ENCODE results near the gene ARHGDIB.

Gene ARHGDIB

DNA sequence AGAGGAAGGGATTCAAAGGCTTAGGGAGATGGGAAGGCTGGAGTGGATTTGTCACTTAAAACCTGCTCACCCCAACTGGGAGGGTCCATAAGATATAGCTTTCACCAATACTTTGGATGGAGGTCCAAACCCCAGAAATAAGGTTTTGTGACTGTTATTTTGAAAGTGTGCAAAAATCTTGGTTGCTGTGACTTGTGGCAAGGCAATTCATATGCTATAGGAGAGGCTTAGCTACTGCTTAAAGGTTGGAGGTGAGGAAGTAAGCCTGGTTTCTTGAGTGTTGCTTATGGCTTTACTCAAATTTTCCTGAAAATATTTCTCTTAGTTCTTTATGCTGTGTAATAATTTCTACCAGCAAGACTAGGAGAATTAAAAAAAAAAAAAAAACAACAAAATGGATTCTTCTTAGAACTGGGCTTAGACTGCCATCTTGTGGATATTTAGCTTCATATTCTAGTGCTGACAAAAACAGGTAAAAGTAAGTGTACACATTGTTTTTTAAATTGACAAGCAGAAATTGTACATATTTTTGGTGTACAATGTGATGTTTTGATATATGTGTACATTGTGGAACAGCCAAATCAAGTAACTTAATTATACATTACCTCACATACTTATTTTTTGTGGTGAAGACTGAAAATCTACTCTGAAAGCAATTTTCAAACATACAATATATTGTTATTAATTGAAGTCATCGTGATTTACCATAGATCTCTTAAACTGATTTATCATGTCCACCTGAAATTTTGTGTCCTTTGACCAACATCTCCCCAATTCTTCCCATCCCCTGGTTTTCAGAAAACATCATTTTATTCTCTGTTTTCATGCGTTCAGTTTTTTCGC lies 34.4 kb upstream of the ARHGDIB start:
- no peaks in the 10 kb centered on the region for H3K36me3 ChIP-seq (ENCODE audit: control insufficient read depth in 2 of 2, insufficient read depth in 2 of 2, low read length in 2 of 2)
- H3K9ac ChIP-seq (ENCODE audit: low read length in 2 of 2): no peak overlapping the region
- no peak overlapping the region for H3K27ac ChIP-seq (ENCODE audit: low read length)
- peaks cover 7% of the 10 kb centered on the region for H3K4me1 ChIP-seq (ENCODE audit: control insufficient read depth, insufficient read depth, low read length)
- no peaks in the 10 kb centered on the region for H3K9me3 ChIP-seq (ENCODE audit: control insufficient read depth in 2 of 2, low read length in 2 of 2)
- no peak overlapping the region for H3K4me3 ChIP-seq (ENCODE audit: low read length in 2 of 2)
- no peaks in the 10 kb centered on the region for H3K27me3 ChIP-seq (ENCODE audit: control insufficient read depth in 1 of 2, insufficient read depth in 2 of 2, low read length in 2 of 2)

DNA sequence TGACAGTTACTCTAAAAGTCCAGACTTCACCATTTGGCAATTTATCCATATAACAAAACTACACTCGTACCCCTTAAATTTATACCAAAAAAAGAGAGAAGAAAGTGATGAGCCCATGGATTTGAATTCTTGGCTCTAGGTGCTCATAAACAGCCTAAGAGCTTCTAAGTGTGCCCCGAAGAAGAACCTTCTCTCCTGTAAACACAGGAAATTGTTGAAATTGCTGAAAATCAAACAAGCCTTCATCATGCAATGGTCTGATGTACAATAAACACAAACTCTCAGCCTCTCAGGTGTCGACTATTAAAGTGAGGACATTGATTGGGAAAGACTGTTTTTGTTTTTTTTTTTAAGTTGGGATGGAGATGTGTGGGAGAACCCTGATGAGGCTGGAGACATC lies 33.2 kb upstream of the ARHGDIB start:
- Histone ChIP-seq H3K9me3 (ENCODE audit: control insufficient read depth in 2 of 2, low read length in 2 of 2) (no peaks in the 10 kb centered on the region), H3K36me3 (ENCODE audit: control insufficient read depth in 2 of 2, insufficient read depth in 2 of 2, low read length in 2 of 2) (no peaks in the 10 kb centered on the region), H3K27ac (ENCODE audit: low read length) (no peak overlapping the region), H3K4me3 (ENCODE audit: low read length in 2 of 2) (no peak overlapping the region), H3K9ac (ENCODE audit: low read length in 2 of 2) (no peak overlapping the region), H3K27me3 (ENCODE audit: control insufficient read depth in 1 of 2, insufficient read depth in 2 of 2, low read length in 2 of 2) (no peaks in the 10 kb centered on the region), H3K4me1 (ENCODE audit: control insufficient read depth, insufficient read depth, low read length) (peaks cover 7% of the 10 kb centered on the region)

DNA sequence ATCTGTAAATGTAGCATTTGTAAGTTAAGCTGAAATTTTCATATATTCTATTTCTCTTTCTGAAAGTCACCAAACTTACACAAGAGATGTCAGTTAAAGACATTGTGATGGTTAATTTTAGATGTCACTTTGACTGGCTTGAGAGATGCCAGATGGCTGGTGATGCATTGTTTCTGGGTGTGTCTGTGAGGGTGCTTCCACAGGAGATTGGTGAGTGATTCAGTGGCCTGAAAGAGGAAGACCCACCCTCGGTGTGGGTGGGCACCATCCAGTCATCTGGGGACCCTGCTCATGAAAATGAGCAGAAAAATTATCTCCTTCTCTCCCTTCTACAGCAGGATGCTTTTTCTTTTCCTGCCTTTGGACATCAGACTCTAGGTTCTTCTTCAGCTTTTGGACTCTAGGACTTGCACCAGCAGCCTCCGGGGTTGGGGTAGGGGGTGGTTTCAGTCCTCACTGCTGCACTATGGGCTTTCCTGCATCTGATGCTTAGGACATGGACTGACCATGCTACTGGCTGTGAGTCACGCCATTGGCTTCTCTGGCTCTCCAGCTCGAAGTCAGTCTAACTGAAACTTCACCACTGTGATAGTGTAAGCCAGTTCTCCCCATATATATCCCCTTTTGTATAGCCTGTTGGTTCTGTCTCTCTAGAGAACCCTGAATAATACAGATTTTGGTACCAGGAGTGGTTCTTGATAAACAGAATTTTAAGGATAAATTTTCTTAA lies 32.3 kb upstream of the ARHGDIB start:
- H3K36me3 ChIP-seq (ENCODE audit: control insufficient read depth in 2 of 2, insufficient read depth in 2 of 2, low read length in 2 of 2): no peaks in the 10 kb centered on the region
- H3K27me3 ChIP-seq (ENCODE audit: control insufficient read depth in 1 of 2, insufficient read depth in 2 of 2, low read length in 2 of 2): no peaks in the 10 kb centered on the region
- no peaks in the 10 kb centered on the region for H3K9me3 ChIP-seq (ENCODE audit: control insufficient read depth in 2 of 2, low read length in 2 of 2)
- peaks cover 2% of the 10 kb centered on the region for H3K4me1 ChIP-seq (ENCODE audit: control insufficient read depth, insufficient read depth, low read length)
- H3K27ac ChIP-seq (ENCODE audit: low read length): no peak overlapping the region
- H3K4me3 ChIP-seq (ENCODE audit: low read length in 2 of 2): no peak overlapping the region
- no peak overlapping the region for H3K9ac ChIP-seq (ENCODE audit: low read length in 2 of 2)

DNA sequence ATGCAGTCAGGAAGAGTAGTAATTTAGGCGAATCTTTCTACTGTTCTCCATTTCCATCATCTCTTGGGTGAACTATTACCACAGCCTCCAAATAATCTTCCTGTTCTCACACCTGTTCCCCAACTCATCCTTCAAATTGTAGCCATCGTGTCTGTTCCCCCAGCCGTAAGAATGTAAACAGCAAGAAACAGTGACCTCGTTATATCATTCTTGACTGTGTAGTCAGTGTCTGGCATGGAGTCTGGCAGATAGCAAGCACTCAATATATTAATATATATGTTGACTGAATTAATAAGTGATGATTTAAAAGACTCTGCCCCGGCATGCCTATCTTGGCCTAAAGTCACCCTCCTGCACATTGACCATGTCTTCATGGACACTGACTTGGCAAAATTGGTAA lies 31.7 kb upstream of the ARHGDIB start:
- no peak overlapping the region for H3K9ac ChIP-seq (ENCODE audit: low read length in 2 of 2)
- no peak overlapping the region for H3K4me3 ChIP-seq (ENCODE audit: low read length in 2 of 2)
- no peaks in the 10 kb centered on the region for H3K27me3 ChIP-seq (ENCODE audit: control insufficient read depth in 1 of 2, insufficient read depth in 2 of 2, low read length in 2 of 2)
- H3K27ac ChIP-seq (ENCODE audit: low read length): no peak overlapping the region
- H3K4me1 ChIP-seq (ENCODE audit: control insufficient read depth, insufficient read depth, low read length): no peaks in the 10 kb centered on the region
- no peaks in the 10 kb centered on the region for H3K36me3 ChIP-seq (ENCODE audit: control insufficient read depth in 2 of 2, insufficient read depth in 2 of 2, low read length in 2 of 2)
- no peaks in the 10 kb centered on the region for H3K9me3 ChIP-seq (ENCODE audit: control insufficient read depth in 2 of 2, low read length in 2 of 2)

DNA sequence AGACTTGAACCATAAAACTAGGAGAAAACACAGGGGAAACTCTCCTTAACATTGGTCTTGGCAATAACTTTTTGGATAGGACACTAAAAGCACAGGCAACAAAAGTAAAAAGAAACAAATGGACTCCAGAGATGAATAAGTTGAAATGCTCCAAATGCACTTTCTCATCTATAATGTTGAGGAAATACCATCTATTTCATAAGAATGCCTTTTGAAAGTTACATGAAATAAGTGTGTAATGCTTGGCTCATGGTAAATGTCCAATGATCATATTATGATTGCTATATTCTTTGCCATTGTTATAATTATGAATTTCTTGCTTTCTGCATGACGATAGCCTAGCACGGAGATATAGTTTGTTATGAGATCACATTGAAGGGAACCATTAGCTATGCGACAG lies 31.3 kb upstream of the ARHGDIB start:
- Histone ChIP-seq H3K27ac (ENCODE audit: low read length) (no peak overlapping the region), H3K9me3 (ENCODE audit: control insufficient read depth in 2 of 2, low read length in 2 of 2) (no peaks in the 10 kb centered on the region), H3K36me3 (ENCODE audit: control insufficient read depth in 2 of 2, insufficient read depth in 2 of 2, low read length in 2 of 2) (no peaks in the 10 kb centered on the region), H3K4me1 (ENCODE audit: control insufficient read depth, insufficient read depth, low read length) (no peaks in the 10 kb centered on the region), H3K9ac (ENCODE audit: low read length in 2 of 2) (no peak overlapping the region), H3K27me3 (ENCODE audit: control insufficient read depth in 1 of 2, insufficient read depth in 2 of 2, low read length in 2 of 2) (no peaks in the 10 kb centered on the region), H3K4me3 (ENCODE audit: low read length in 2 of 2) (no peak overlapping the region)

DNA sequence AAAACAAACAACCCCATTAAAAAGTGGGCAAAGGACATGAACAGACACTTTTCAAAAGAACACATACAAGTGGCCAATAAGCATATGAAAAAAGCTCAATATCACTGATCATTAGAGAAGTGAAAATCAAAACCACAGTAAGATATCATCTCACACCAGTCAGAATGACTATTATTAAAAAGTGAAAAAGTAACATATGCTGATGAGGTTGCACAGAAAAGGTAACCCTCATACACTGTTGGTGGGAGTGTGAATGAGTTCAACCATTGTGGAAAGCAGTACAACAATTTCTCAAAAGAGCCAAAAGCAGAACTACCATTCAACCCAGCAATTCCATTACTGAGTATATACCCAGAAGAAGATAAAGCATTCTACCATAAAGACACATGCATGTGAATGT lies 29.7 kb upstream of the ARHGDIB start:
- no peak overlapping the region for H3K9ac ChIP-seq (ENCODE audit: low read length in 2 of 2)
- H3K9me3 ChIP-seq (ENCODE audit: control insufficient read depth in 2 of 2, low read length in 2 of 2): no peaks in the 10 kb centered on the region
- no peak overlapping the region for H3K27ac ChIP-seq (ENCODE audit: low read length)
- no peaks in the 10 kb centered on the region for H3K27me3 ChIP-seq (ENCODE audit: control insufficient read depth in 1 of 2, insufficient read depth in 2 of 2, low read length in 2 of 2)
- no peaks in the 10 kb centered on the region for H3K4me1 ChIP-seq (ENCODE audit: control insufficient read depth, insufficient read depth, low read length)
- no peaks in the 10 kb centered on the region for H3K36me3 ChIP-seq (ENCODE audit: control insufficient read depth in 2 of 2, insufficient read depth in 2 of 2, low read length in 2 of 2)
- no peak overlapping the region for H3K4me3 ChIP-seq (ENCODE audit: low read length in 2 of 2)

DNA sequence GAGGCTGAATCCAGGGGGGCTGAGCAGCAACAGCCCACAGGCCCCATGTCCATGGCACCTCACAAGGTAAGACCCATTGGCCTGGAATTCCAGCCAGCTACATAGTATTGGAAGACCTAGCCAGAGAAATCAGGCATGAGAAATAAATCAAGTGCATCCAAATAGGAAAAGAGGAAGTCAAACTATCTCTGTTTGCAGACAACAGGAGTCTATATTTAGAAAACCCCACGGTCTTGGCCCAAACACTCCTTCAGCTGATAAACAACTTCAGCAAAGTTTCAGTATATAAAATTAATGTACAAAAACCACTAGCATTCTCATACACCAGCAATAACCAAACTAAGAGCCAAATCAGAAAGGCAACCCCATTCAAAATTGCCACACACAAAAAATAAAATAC lies 28.4 kb upstream of the ARHGDIB start:
- Histone ChIP-seq H3K9me3 (ENCODE audit: control insufficient read depth in 2 of 2, low read length in 2 of 2) (no peaks in the 10 kb centered on the region), H3K4me1 (ENCODE audit: control insufficient read depth, insufficient read depth, low read length) (no peaks in the 10 kb centered on the region), H3K27me3 (ENCODE audit: control insufficient read depth in 1 of 2, insufficient read depth in 2 of 2, low read length in 2 of 2) (no peaks in the 10 kb centered on the region), H3K27ac (ENCODE audit: low read length) (no peak overlapping the region), H3K36me3 (ENCODE audit: control insufficient read depth in 2 of 2, insufficient read depth in 2 of 2, low read length in 2 of 2) (no peaks in the 10 kb centered on the region), H3K9ac (ENCODE audit: low read length in 2 of 2) (no peak overlapping the region), H3K4me3 (ENCODE audit: low read length in 2 of 2) (no peak overlapping the region)

DNA sequence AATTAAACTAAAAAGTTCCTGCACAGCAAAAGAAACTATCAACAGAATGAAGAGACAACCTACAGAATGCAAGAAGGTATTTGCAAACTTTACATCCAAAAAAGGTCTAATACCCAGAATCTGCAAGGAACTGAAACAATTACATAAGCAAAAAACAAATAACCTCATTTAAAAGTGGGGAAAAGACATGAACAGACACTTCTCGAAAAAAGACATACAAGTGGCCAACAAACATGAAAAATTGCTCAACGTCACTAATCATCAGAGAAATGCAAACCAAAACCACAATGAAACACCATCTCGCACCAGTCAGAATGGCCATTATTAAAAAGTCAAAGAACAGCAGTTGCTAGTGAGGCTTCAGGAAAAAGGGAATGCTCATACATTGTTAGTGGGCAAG lies 26.6 kb upstream of the ARHGDIB start:
- no peaks in the 10 kb centered on the region for H3K27me3 ChIP-seq (ENCODE audit: control insufficient read depth in 1 of 2, insufficient read depth in 2 of 2, low read length in 2 of 2)
- no peak overlapping the region for H3K27ac ChIP-seq (ENCODE audit: low read length)
- H3K9me3 ChIP-seq (ENCODE audit: control insufficient read depth in 2 of 2, low read length in 2 of 2): no peaks in the 10 kb centered on the region
- no peaks in the 10 kb centered on the region for H3K36me3 ChIP-seq (ENCODE audit: control insufficient read depth in 2 of 2, insufficient read depth in 2 of 2, low read length in 2 of 2)
- no peak overlapping the region for H3K4me3 ChIP-seq (ENCODE audit: low read length in 2 of 2)
- H3K4me1 ChIP-seq (ENCODE audit: control insufficient read depth, insufficient read depth, low read length): no peaks in the 10 kb centered on the region
- no peak overlapping the region for H3K9ac ChIP-seq (ENCODE audit: low read length in 2 of 2)

DNA sequence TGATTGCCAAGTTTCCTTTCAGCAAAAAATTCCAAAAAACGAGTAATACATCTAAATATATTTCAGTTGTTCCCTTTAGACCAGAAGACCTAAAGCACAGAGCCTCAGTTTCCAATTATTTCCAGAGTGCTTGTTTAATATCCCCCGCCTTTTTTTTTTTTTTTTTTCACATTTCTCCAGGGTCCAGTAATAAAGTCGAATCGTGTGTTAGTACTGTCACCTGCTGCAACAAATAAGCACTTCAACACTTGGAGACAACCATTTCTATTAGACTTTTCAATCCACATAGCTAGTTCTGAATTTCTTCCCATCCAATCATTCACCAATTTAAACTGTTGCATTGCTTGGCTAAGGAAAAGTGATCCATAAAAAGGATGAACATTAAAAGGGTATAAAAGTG lies 25.0 kb upstream of the ARHGDIB start:
- Histone ChIP-seq H3K27ac (ENCODE audit: low read length) (no peak overlapping the region), H3K36me3 (ENCODE audit: control insufficient read depth in 2 of 2, insufficient read depth in 2 of 2, low read length in 2 of 2) (no peaks in the 10 kb centered on the region), H3K4me3 (ENCODE audit: low read length in 2 of 2) (no peak overlapping the region), H3K27me3 (ENCODE audit: control insufficient read depth in 1 of 2, insufficient read depth in 2 of 2, low read length in 2 of 2) (no peaks in the 10 kb centered on the region), H3K9me3 (ENCODE audit: control insufficient read depth in 2 of 2, low read length in 2 of 2) (no peaks in the 10 kb centered on the region), H3K9ac (ENCODE audit: low read length in 2 of 2) (no peak overlapping the region), H3K4me1 (ENCODE audit: control insufficient read depth, insufficient read depth, low read length) (no peaks in the 10 kb centered on the region)

DNA sequence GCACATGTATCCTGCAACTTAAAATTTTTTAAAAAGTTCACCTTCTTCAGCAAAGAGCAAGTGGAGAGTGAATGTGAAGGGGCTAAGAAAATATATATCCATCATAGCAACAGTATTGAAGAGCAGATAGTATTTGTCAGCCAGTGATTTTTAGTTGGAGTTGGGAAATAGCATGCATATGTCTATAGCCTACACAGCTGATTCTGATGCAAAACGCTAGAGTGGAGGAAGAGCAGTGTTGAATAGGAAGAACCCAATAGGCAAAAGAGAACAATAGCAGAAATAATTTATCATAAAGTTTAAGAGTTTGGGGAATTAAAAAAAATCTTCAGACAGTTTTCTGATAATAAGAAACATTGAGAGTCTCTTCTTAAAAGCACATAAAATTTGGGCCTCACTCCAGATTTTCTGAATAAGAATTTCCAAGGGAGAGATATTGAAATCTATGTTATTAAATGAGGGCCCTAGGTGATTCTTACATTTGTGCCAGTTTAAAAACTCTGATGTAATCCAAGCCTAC lies 23.4 kb upstream of the ARHGDIB start:
- Histone ChIP-seq H3K4me1 (ENCODE audit: control insufficient read depth, insufficient read depth, low read length) (no peaks in the 10 kb centered on the region), H3K27ac (ENCODE audit: low read length) (no peak overlapping the region), H3K4me3 (ENCODE audit: low read length in 2 of 2) (no peak overlapping the region)

DNA sequence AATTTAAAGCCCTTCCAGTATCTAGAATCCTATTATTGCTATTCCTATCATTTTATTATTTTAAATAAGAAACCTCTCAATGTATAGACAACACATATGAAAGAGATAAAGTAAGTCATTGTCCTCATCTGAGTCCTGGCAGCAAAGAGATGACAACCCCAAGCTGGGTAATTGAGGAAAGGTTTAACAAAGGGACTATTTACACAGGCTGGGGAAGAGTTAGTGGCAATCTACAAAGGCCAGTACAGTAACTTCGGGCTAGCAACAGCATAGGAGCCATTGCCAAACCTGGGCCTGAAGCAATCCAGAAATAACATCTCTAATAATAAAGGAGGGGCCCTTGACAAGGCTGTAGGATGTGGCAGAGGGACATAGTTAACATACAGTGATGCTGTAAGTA lies 22.6 kb upstream of the ARHGDIB start:
- Histone ChIP-seq H3K36me3 (ENCODE audit: control insufficient read depth in 2 of 2, insufficient read depth in 2 of 2, low read length in 2 of 2) (no peaks in the 10 kb centered on the region), H3K4me3 (ENCODE audit: low read length in 2 of 2) (no peak overlapping the region), H3K9me3 (ENCODE audit: control insufficient read depth in 2 of 2, low read length in 2 of 2) (no peaks in the 10 kb centered on the region), H3K27me3 (ENCODE audit: control insufficient read depth in 1 of 2, insufficient read depth in 2 of 2, low read length in 2 of 2) (no peaks in the 10 kb centered on the region), H3K27ac (ENCODE audit: low read length) (no peak overlapping the region), H3K4me1 (ENCODE audit: control insufficient read depth, insufficient read depth, low read length) (no peaks in the 10 kb centered on the region), H3K9ac (ENCODE audit: low read length in 2 of 2) (no peak overlapping the region)

More for the DNA sequence above, 23.4 kb upstream of the ARHGDIB start:
- Histone ChIP-seq H3K36me3 (ENCODE audit: control insufficient read depth in 2 of 2, insufficient read depth in 2 of 2, low read length in 2 of 2) (no peaks in the 10 kb centered on the region), H3K9me3 (ENCODE audit: control insufficient read depth in 2 of 2, low read length in 2 of 2) (no peaks in the 10 kb centered on the region), H3K27me3 (ENCODE audit: control insufficient read depth in 1 of 2, insufficient read depth in 2 of 2, low read length in 2 of 2) (no peaks in the 10 kb centered on the region), H3K9ac (ENCODE audit: low read length in 2 of 2) (no peak overlapping the region)
